Endodermal cell (in vitro differentiated cells): ENCODE measurements around the gene PSAP. TPM values are rescaled to one million over a fixed set of nuclear protein-coding genes. Genes with fewer than 3 reads are reported as not detected.
A peak's percentile ranks its signal among the peaks of the same experiment; 100 is the strongest.

Source experiments
- DNase-seq: peaks from one replicate; pipeline ENCODE4 v3.0.0-alpha.2; 2017
- H3K27ac ChIP-seq: 2 replicates; pipeline ENCODE4 v1.5.1; 2013; ENCODE audit warnings: mild to moderate bottlenecking, low read depth, low read length, moderate library complexity
- H3K27me3 ChIP-seq: 2 replicates; pipeline ENCODE4 v1.6.1; 2013; ENCODE audit warnings: mild to moderate bottlenecking, low read length, moderate library complexity; ENCODE audit not compliant: insufficient read depth, control insufficient read depth, poor library complexity, severe bottlenecking
- H3K36me3 ChIP-seq: 2 replicates; pipeline ENCODE4 v1.7.0; 2013; ENCODE audit warnings: mild to moderate bottlenecking, low read length, moderate library complexity; ENCODE audit not compliant: control insufficient read depth, insufficient read depth
- H3K4me1 ChIP-seq: one replicate; pipeline ENCODE4 v1.7.0; 2013; ENCODE audit warnings: low read length; ENCODE audit not compliant: control insufficient read depth, insufficient read depth
- H3K4me3 ChIP-seq: 2 replicates; pipeline ENCODE4 v1.5.1; 2013; ENCODE audit warnings: mild to moderate bottlenecking, low read length, moderate library complexity
- H3K9ac ChIP-seq: 2 replicates; pipeline ENCODE4 v1.6.1; 2013; ENCODE audit warnings: mild to moderate bottlenecking, low read length, moderate library complexity; ENCODE audit not compliant: poor library complexity, severe bottlenecking; ENCODE audit errors: extremely low read depth
- H3K9me3 ChIP-seq: 2 replicates; pipeline ENCODE4 v1.6.1; 2013; ENCODE audit warnings: mild to moderate bottlenecking, low read length, moderate library complexity; ENCODE audit not compliant: control insufficient read depth
- H3K27ac Mint-ChIP-seq: 2 replicates; pipeline ENCODE4 v1.8.0; 2020; ENCODE audit warnings: mixed read lengths
- H3K27me3 Mint-ChIP-seq: 2 replicates; pipeline ENCODE4 v1.8.0; 2021; ENCODE audit warnings: mild to moderate bottlenecking, mixed read lengths; ENCODE audit not compliant: insufficient read depth
- H3K36me3 Mint-ChIP-seq: 2 replicates; pipeline ENCODE4 v1.8.0; 2020; ENCODE audit warnings: low read depth, mixed read lengths
- H3K4me1 Mint-ChIP-seq: 2 replicates; pipeline ENCODE4 v1.8.0; 2020; ENCODE audit warnings: mixed read lengths
- H3K4me3 Mint-ChIP-seq: 2 replicates; pipeline ENCODE4 v1.8.0; 2020; ENCODE audit warnings: mild to moderate bottlenecking, moderate library complexity, mixed read lengths
- H3K9me3 Mint-ChIP-seq: 2 replicates; pipeline ENCODE4 v1.8.0; 2020; ENCODE audit warnings: mild to moderate bottlenecking, mixed read lengths
- CTCF ChIP-seq: fragments of 200-600 bp; sonication (generic); conservative IDR thresholded peaks from 2 replicates; pipeline ENCODE4 v1.5.0; 2021; ENCODE audit warnings: antibody characterized with exemption, mild to moderate bottlenecking
- WGBS, 2 experiments: methylation state at CpG; one replicate each; pipeline versions ENCODE4 v1.1.5 to v1.1.7; 2013; ENCODE audit warnings: missing lambda C conversion rate in 2 of 2, mixed read lengths in 1 of 2; ENCODE audit not compliant: insufficient coverage in 1 of 2, insufficient read length in 1 of 2; 5-methylcytosine and 5-hydroxymethylcytosine counted together
- total RNA-seq, 2 donors: library from RNA; stranded (reverse); fragmentation: NEBNext Ultra II Directional in 1 of 2; extraction: Animal tissue kit (Norgen Biotek cat#: 25700) in 1 of 2; gene quantifications; 2 replicates in 1 of 2; 3 replicates in 1 of 2; pipeline ENCODE4 v1.2.1, GENCODE V29; 2021

PSAP gene
- total RNA-seq, 2 donors from 2014 or later: 456 to 549 TPM

GRCh38 chr10:71805776-71806703 is 45.0 kb downstream of the PSAP start:
- no peak overlapping the region for H3K4me3 Mint-ChIP-seq
- DNase-seq: peak; percentile 94
- H3K4me1 ChIP-seq: no peaks in the 10 kb centered on the region
- no peaks in the 10 kb centered on the region for H3K27me3 ChIP-seq
- H3K27ac Mint-ChIP-seq: peak overlapping the region; percentile 58
- no peak overlapping the region for H3K9ac ChIP-seq
- no peaks in the 10 kb centered on the region for H3K9me3 ChIP-seq
- no peaks in the 10 kb centered on the region for H3K36me3 ChIP-seq
- no peaks in the 10 kb centered on the region for H3K9me3 Mint-ChIP-seq
- no peaks in the 10 kb centered on the region for H3K36me3 Mint-ChIP-seq
- H3K4me3 ChIP-seq: no peak overlapping the region
- no peak for TF ChIP-seq CTCF
- H3K27ac ChIP-seq: no peak overlapping the region
- H3K27me3 Mint-ChIP-seq: peaks cover 27% of the 10 kb centered on the region
- H3K4me1 Mint-ChIP-seq: no peaks in the 10 kb centered on the region
- WGBS, 2 experiments: 85 to 89% methylated on average over 18 to 41 of the region's 41 CpGs

- Histone ChIP-seq H3K9ac (no peak overlapping the region), H3K4me1 (no peaks in the 10 kb centered on the region), H3K36me3 (no peaks in the 10 kb centered on the region), H3K9me3 (no peaks in the 10 kb centered on the region), H3K4me3 (no peak overlapping the region), H3K27me3 (no peaks in the 10 kb centered on the region), H3K27ac (no peak overlapping the region)
- Mint-ChIP-seq H3K27ac (no peak overlapping the region), H3K4me3 (no peak overlapping the region), H3K9me3 (no peaks in the 10 kb centered on the region), H3K27me3 (peaks cover 27% of the 10 kb centered on the region), H3K4me1 (no peaks in the 10 kb centered on the region), H3K36me3 (no peaks in the 10 kb centered on the region)
- TF ChIP-seq CTCF: no peak
- no peak for DNase-seq
- WGBS, 2 experiments: 88 to 100% methylated on average over 1 to 4 of the region's 4 CpGs
Observed at GRCh38 chr10:71804077-71804476, 47.0 kb downstream of the PSAP start.

GRCh38 chr10:71802715-71803488 is 48.1 kb downstream of the PSAP start:
- Histone ChIP-seq H3K9ac (no peak overlapping the region), H3K4me1 (no peaks in the 10 kb centered on the region), H3K4me3 (no peak overlapping the region), H3K27ac (no peak overlapping the region), H3K9me3 (no peaks in the 10 kb centered on the region), H3K27me3 (no peaks in the 10 kb centered on the region), H3K36me3 (no peaks in the 10 kb centered on the region)
- no peaks in the 10 kb centered on the region for H3K4me1 Mint-ChIP-seq
- no peaks in the 10 kb centered on the region for H3K36me3 Mint-ChIP-seq
- no peak for DNase-seq
- H3K9me3 Mint-ChIP-seq: no peaks in the 10 kb centered on the region
- no peak for TF ChIP-seq CTCF
- WGBS, 2 experiments: 86 to 89% methylated on average over 8 to 18 of the region's 18 CpGs
- no peak overlapping the region for H3K4me3 Mint-ChIP-seq
- H3K27me3 Mint-ChIP-seq: peaks cover 27% of the 10 kb centered on the region
- no peak overlapping the region for H3K27ac Mint-ChIP-seq
